Measurements from ENCODE around the gene PTPRG. TPM values are rescaled to one million over a fixed set of nuclear protein-coding genes. Genes with fewer than 3 reads are reported as not detected.

PTPRG gene
- polyA plus RNA-seq, 1 donor (not counting 4 experiments of a cell fraction or from before 2014, with no cell fraction given), result 12.1 TPM

GRCh38 chr3:61824553-61825135, 263.3 kb downstream of the PTPRG start:
- Histone ChIP-seq H3K27ac (ENCODE audit: control insufficient read depth, insufficient read depth, low read length) (no peak overlapping the region), H3K4me3 (ENCODE audit: control insufficient read depth in 2 of 3, extremely low read depth in 1 of 3, insufficient read depth in 2 of 3, low read depth in 1 of 3, low read length in 3 of 3) (no peak overlapping the region), H3K27me3 (ENCODE audit: control insufficient read depth, extremely low read depth, insufficient read depth, low read length) (no peaks in the 10 kb centered on the region), H4K20me1 (ENCODE audit: control insufficient read depth, extremely low read depth, insufficient read depth, low read length) (no peaks in the 10 kb centered on the region), H3K36me3 (ENCODE audit: control insufficient read depth in 2 of 2, extremely low read depth in 1 of 2, insufficient read depth in 2 of 2, low read length in 2 of 2) (no peaks in the 10 kb centered on the region), H3K9ac (ENCODE audit: control insufficient read depth, extremely low read depth, insufficient read depth, low read length) (no peak overlapping the region), H3K9me3 (ENCODE audit: control insufficient read depth, low read depth, low read length) (no peaks in the 10 kb centered on the region), H3K4me2 (ENCODE audit: control insufficient read depth, extremely low read depth, insufficient read depth, low read depth, low read length) (no peak overlapping the region), H3K9me1 (ENCODE audit: control insufficient read depth, extremely low read depth, insufficient read depth, low read length) (no peaks in the 10 kb centered on the region), H3K79me2 (ENCODE audit: control insufficient read depth, insufficient read depth, low read length) (peaks cover 3% of the 10 kb centered on the region), H3K4me1 (ENCODE audit: control insufficient read depth, extremely low read depth, insufficient read depth, low read length) (no peaks in the 10 kb centered on the region), H2AFZ (ENCODE audit: control insufficient read depth, low read length) (no peak overlapping the region)
- FAIRE-seq (no peak), DNase-seq (ENCODE audit: low read depth, low spot score) (no peak)
- dilution Hi-C loops (cut with MboI; ENCODE audit: extremely low pct_ligation_motif_present, low sequenced_read_pairs), result no loop called here
- TF ChIP-seq EZH2 (IDR thresholded peaks at IDR 0.05; ENCODE audit: low read length), result no peak
- TF ChIP-seq CTCF (optimal IDR thresholded peaks at IDR 0.05 in 1 of 3, IDR thresholded peaks at IDR 0.05 in 1 of 3, conservative IDR thresholded peaks at IDR 0.05 in 1 of 3; ENCODE audit: extremely low read depth in 1 of 3, insufficient read depth in 2 of 3, low read length in 3 of 3), result no peak

DNA sequence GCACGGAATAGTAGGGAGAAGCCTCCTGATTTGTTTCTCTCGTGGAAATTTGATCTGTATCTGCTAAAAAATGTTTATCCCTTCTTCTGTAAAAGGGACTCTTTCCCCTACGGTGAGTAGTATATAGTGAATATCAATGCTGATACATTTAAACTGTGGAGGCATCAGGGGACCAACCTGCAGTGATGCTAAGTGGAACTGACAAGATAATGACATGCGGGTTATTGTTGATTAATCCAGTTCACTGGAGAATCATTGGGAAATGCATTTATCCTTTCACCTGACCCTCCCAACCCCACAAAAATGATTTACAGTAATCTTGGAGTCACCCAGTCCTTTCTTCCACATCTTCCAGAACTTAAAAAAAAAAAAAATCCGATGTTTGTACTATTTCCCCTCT, 264.8 kb downstream of the PTPRG start:
- DNase-seq (ENCODE audit: low read depth, low spot score) (no peak), FAIRE-seq (no peak)
- no peak overlapping the region for H3K4me2 ChIP-seq (ENCODE audit: control insufficient read depth, extremely low read depth, insufficient read depth, low read depth, low read length)
- peaks cover 3% of the 10 kb centered on the region for H3K79me2 ChIP-seq (ENCODE audit: control insufficient read depth, insufficient read depth, low read length)
- TF ChIP-seq EZH2 (IDR thresholded peaks at IDR 0.05; ENCODE audit: low read length), result no peak
- no peak for TF ChIP-seq CTCF (optimal IDR thresholded peaks at IDR 0.05 in 1 of 3, IDR thresholded peaks at IDR 0.05 in 1 of 3, conservative IDR thresholded peaks at IDR 0.05 in 1 of 3; ENCODE audit: extremely low read depth in 1 of 3, insufficient read depth in 2 of 3, low read length in 3 of 3)
- no peaks in the 10 kb centered on the region for H3K4me1 ChIP-seq (ENCODE audit: control insufficient read depth, extremely low read depth, insufficient read depth, low read length)
- H3K27me3 ChIP-seq (ENCODE audit: control insufficient read depth, extremely low read depth, insufficient read depth, low read length), result no peaks in the 10 kb centered on the region
- no peak overlapping the region for H3K4me3 ChIP-seq (ENCODE audit: control insufficient read depth in 2 of 3, extremely low read depth in 1 of 3, insufficient read depth in 2 of 3, low read depth in 1 of 3, low read length in 3 of 3)
- no peaks in the 10 kb centered on the region for H3K9me1 ChIP-seq (ENCODE audit: control insufficient read depth, extremely low read depth, insufficient read depth, low read length)
- H3K27ac ChIP-seq (ENCODE audit: control insufficient read depth, insufficient read depth, low read length), result no peak overlapping the region
- H4K20me1 ChIP-seq (ENCODE audit: control insufficient read depth, extremely low read depth, insufficient read depth, low read length), result no peaks in the 10 kb centered on the region
- H3K36me3 ChIP-seq (ENCODE audit: control insufficient read depth in 2 of 2, extremely low read depth in 1 of 2, insufficient read depth in 2 of 2, low read length in 2 of 2), result no peaks in the 10 kb centered on the region
- no peaks in the 10 kb centered on the region for H3K9me3 ChIP-seq (ENCODE audit: control insufficient read depth, low read depth, low read length)
- dilution Hi-C loops (cut with MboI; ENCODE audit: extremely low pct_ligation_motif_present, low sequenced_read_pairs), result no loop called here
- H2AFZ ChIP-seq (ENCODE audit: control insufficient read depth, low read length), result no peak overlapping the region
- H3K9ac ChIP-seq (ENCODE audit: control insufficient read depth, extremely low read depth, insufficient read depth, low read length), result no peak overlapping the region

Measured in keratinocyte (primary cell).